ENCODE measurements around the gene SSH2. TPM values are rescaled to one million over a fixed set of nuclear protein-coding genes. Genes with fewer than 3 reads are reported as not detected.

Gene SSH2
- total and polyA plus RNA-seq, 7 donors, result 18.3 to 35.1 (median 26.5) TPM

DNA sequence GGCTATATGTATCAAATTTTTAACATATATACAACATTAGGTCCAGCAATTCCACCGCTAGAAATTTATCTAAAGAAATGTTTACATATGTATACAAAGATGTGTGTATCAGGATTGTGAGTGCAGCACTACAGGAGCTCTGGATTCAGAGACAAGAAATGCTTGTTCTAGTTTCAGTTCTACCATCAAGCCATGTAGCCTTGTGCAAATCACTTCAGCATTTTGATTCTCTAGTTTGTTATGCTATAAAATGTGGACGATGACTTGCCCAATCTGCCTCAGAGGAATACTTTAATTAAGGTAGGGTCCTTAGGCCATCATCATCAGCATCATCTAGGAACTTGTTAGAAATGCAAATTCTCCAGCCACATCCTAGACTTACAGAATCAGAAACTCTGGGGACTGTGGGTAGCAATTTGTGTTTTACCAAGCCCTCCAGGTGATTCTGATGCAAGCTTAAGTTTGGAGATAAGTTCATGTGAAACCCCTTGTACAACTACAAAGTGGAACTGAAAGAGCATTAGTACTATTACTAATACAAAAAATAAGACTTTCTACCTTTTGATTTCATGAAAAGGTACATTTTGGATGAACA, 176.1 kb downstream of the SSH2 start:
- intact Hi-C loops (cut with DNase I), result no loop called here
- peaks cover 0 to 9% (median 0%) of the 10 kb centered on the region in 4 donors for H3K36me3 ChIP-seq
- 83 to 86% methylated on average over 2 of the region's 2 CpGs for WGBS, 2 donors
- H3K4me1 ChIP-seq, result no peaks in the 10 kb centered on the region
- DNase-seq, result no peak
- no peak for TF ChIP-seq POLR2AphosphoS5 (IDR thresholded peaks at IDR 0.05)
- TF ChIP-seq POLR2A (IDR thresholded peaks at IDR 0.05), result no peak
- no peak for TF ChIP-seq EP300 (IDR thresholded peaks at IDR 0.05)
- TF ChIP-seq, protein P1, sequence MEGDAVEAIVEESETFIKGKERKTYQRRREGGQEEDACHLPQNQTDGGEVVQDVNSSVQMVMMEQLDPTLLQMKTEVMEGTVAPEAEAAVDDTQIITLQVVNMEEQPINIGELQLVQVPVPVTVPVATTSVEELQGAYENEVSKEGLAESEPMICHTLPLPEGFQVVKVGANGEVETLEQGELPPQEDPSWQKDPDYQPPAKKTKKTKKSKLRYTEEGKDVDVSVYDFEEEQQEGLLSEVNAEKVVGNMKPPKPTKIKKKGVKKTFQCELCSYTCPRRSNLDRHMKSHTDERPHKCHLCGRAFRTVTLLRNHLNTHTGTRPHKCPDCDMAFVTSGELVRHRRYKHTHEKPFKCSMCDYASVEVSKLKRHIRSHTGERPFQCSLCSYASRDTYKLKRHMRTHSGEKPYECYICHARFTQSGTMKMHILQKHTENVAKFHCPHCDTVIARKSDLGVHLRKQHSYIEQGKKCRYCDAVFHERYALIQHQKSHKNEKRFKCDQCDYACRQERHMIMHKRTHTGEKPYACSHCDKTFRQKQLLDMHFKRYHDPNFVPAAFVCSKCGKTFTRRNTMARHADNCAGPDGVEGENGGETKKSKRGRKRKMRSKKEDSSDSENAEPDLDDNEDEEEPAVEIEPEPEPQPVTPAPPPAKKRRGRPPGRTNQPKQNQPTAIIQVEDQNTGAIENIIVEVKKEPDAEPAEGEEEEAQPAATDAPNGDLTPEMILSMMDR (IDR thresholded peaks at IDR 0.05), result no peak
- no peak overlapping the region for H3K4me3 ChIP-seq
- H3K27ac ChIP-seq, result no peak overlapping the region
- no peaks in the 10 kb centered on the region for H3K9me3 ChIP-seq
- no peaks in the 10 kb centered on the region for H3K27me3 ChIP-seq

DNA sequence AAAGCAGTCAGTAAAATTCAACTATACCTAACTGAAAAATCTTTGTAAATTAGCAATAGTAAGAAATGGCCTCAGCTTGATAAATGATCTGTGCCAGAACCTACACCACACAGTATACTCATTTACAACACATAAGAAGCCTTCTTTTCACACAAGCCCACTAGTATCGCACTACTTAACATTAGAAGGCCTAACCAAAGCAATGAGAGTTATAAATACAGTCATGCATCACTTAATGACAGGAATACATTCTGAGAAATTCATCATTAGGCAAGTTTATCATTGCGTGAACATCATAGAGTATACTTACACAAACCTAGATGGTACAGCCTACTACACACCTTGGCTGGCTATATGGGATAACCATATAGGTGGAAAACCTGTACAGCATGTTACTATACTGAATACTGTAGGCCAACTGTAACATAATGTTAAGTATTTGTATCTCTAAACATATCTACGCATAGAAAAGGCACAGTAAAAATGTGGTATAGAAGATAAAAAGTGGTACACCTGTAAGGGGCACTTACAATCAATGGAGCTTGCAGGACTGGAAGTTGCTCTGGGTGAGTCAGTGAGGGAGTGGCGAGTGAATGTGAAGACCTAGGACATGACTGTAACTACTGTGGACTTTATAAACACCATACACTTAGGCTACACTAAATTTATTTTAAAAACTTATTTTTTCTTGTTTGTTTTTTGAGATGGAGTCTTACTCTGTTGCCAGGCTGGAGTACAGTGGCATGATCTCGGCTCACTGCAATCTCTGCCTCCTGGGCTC, 180.8 kb downstream of the SSH2 start:
- Histone ChIP-seq H3K4me3 (no peak overlapping the region), H3K27me3 (no peaks in the 10 kb centered on the region), H3K9me3 (no peaks in the 10 kb centered on the region), H3K27ac (no peak overlapping the region), H3K4me1 (peaks cover 0 to 22% (median 10%) of the 10 kb centered on the region in 4 donors), H3K36me3 (peaks cover 0 to 9% (median 0%) of the 10 kb centered on the region in 4 donors)
- intact Hi-C loops (cut with DNase I), result no loop called here
- TF ChIP-seq POLR2A (IDR thresholded peaks at IDR 0.05), result no peak
- no peak for TF ChIP-seq POLR2AphosphoS5 (IDR thresholded peaks at IDR 0.05)
- TF ChIP-seq, protein P1 (IDR thresholded peaks at IDR 0.05), result no peak
- no peak for TF ChIP-seq EP300 (IDR thresholded peaks at IDR 0.05)
- WGBS, 2 donors, result 95% methylated on average over 5 of the region's 5 CpGs
- no peak for DNase-seq

DNA sequence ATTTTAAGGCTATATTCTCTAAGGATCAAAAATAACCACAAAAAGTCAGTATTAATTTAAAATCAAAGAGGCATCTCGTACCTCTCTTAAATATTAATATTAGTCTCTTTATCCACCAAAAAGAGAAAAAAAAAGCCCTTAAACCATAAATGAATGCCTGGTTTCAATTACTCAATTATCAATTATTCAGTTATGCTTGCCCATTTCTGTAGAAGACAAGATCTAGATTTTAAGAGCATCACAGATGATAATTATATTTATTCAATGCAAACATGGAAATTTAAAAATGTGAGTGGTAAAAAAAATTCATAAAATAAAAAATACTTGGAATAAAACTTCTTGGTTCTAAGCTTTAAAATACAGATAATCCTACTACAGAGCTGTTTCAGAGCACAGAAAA, 181.6 kb downstream of the SSH2 start:
- Histone ChIP-seq H3K36me3 (peaks cover 0 to 7% (median 0%) of the 10 kb centered on the region in 4 donors), H3K4me3 (no peak overlapping the region), H3K27ac (no peak overlapping the region), H3K9me3 (no peaks in the 10 kb centered on the region), H3K27me3 (no peaks in the 10 kb centered on the region), H3K4me1 (peaks cover 0 to 25% (median 12%) of the 10 kb centered on the region in 4 donors)
- DNase-seq, result no peak
- TF ChIP-seq EP300 (IDR thresholded peaks at IDR 0.05) (no peak), POLR2AphosphoS5 (IDR thresholded peaks at IDR 0.05) (no peak), POLR2A (IDR thresholded peaks at IDR 0.05) (no peak)
- TF ChIP-seq, protein P1 (IDR thresholded peaks at IDR 0.05), result no peak
- 94 to 96% methylated on average over 1 of the region's 1 CpG for WGBS, 2 donors
- intact Hi-C loops (cut with DNase I), result no loop called here

DNA sequence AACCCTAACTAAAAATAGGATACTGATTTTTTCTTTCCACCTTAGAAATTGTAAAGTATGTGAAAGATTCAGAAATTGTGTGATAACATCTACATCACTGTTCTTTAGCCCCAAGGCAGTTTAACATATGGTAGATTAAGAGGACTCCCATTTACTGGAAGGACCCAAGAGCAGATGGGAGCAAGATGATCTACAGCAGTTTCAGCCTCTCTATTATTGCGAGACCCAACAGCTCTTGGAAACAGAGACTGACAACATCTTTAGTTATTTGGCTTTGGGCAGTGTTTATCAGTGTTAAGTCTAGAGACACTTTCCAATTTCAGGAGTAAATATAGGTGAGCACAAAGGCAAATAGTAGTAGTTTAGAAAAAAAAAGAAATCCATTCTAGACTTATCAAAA, 182.4 kb downstream of the SSH2 start:
- H3K36me3 ChIP-seq, result no peaks in the 10 kb centered on the region
- H3K4me1 ChIP-seq, result peaks cover 0 to 25% (median 12%) of the 10 kb centered on the region in 4 donors
- DNase-seq, result no peak
- H3K9me3 ChIP-seq, result no peaks in the 10 kb centered on the region
- TF ChIP-seq EP300 (IDR thresholded peaks at IDR 0.05) (no peak), POLR2A (IDR thresholded peaks at IDR 0.05) (peak in 1 of 2 donors; percentile 8)
- intact Hi-C loops (cut with DNase I), result no loop called here
- WGBS, 2 donors, result 96 to 98% methylated on average over 1 of the region's 1 CpG
- no peak overlapping the region for H3K27ac ChIP-seq
- H3K4me3 ChIP-seq, result no peak overlapping the region
- no peaks in the 10 kb centered on the region for H3K27me3 ChIP-seq

DNA sequence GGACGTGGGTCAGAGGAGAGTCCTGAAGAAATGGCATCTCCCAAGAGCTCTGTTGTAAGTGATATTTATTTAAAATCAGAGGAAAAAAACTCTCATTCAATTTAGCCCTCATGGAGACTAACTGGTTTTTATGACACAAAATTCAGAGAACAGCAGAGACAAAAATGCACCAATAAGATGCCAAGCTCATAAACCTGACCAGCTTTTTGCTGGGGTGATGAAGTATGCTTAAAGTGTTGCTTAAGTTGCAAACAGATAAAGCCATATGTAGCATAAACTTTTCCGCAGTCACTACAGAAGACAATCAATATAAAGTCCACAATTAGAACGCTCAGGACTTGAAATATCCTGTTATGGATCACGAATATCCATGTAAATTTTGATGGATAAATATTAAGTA, 183.4 kb downstream of the SSH2 start:
- Histone ChIP-seq H3K36me3 (no peaks in the 10 kb centered on the region), H3K4me3 (no peak overlapping the region), H3K27ac (no peak overlapping the region), H3K4me1 (peaks cover 0 to 25% (median 12%) of the 10 kb centered on the region in 4 donors), H3K9me3 (no peaks in the 10 kb centered on the region), H3K27me3 (no peaks in the 10 kb centered on the region)
- TF ChIP-seq POLR2A (IDR thresholded peaks at IDR 0.05) (no peak), EP300 (IDR thresholded peaks at IDR 0.05) (no peak), POLR2AphosphoS5 (IDR thresholded peaks at IDR 0.05) (no peak)
- TF ChIP-seq, protein P1 (IDR thresholded peaks at IDR 0.05), result no peak
- intact Hi-C loops (cut with DNase I), result no loop called here
- DNase-seq, result no peak
- 95% methylated on average over 4 of the region's 4 CpGs for WGBS, 2 donors
